Measurements from ENCODE around the gene SRXN1.

The SRXN1 gene

DNA sequence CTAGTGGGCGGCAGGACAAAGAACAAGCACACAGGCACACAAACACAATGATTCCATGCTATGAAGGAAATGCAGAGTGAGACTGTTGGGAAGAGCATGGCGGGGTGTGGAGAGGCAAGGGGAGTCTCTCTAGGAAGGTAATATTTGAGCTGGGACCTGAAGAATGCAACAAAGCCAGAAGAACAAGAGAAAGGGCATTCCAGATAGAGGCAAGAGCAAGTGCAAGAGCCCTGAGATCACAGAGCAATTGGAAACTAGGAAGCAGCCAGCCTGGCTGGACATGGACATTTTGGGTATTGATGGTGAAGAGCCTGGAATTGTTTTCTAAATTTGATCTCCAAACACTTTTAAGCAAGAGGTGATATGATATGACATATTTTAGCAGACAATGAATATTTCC lies 15.4 kb downstream of the SRXN1 start:
- DNase-seq (ENCODE audit: insufficient read length, low spot score), result no peak
- FAIRE-seq, result no peak

DNA sequence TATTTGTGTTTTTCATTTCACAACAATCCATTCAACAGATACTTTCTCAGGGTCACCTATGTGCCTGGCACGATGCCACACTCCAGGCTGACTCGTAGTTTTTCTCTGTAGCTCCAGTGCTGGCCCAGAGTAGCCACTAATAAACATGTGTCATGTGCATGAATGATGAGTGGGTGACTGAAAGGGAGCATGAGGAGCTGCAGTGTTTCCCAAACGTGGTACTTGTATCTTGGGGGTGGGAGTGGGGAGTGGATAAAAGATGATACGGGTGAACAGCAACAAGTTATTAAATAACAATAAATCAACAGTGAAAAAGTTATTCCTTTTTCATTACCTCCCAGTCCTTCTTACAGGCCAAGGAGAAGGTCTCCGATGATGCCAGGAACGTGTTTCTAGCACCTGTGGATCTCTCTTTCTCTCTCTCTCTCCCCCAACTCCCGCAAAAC lies 17.1 kb downstream of the SRXN1 start:
- DNase-seq (ENCODE audit: insufficient read length, low spot score), result no peak

GRCh38 chr20:635028-635892 lies 17.7 kb downstream of the SRXN1 start:
- no peak for FAIRE-seq
- DNase-seq (ENCODE audit: insufficient read length, low spot score), result no peak

More for the DNA sequence above, 17.1 kb downstream of the SRXN1 start:
- no peak for FAIRE-seq

- FAIRE-seq (no peak), DNase-seq (ENCODE audit: insufficient read length, low spot score) (no peak)
These were observed 18.7 kb downstream of the SRXN1 start for GRCh38 chr20:634148-634925.

DNA sequence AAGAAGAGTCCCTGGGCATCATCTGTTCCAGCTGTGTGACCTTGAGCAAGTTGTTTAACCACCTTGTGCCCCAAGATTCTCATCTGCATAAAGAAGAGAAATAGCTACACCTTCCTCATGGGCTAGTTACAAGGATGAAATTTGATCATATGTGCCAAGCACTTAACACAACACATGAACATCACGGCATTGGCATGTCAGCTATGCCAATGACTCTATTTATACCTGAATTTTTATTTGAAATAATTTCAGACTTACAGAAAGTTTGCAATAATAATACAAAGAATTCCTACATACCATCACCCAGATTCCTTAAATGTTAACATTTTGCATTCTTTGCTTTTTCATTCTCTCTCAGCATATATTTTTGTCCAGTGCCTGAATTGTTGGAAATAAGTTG lies 21.9 kb downstream of the SRXN1 start:
- no peak for FAIRE-seq
- no peak for DNase-seq (ENCODE audit: insufficient read length, low spot score)

DNA sequence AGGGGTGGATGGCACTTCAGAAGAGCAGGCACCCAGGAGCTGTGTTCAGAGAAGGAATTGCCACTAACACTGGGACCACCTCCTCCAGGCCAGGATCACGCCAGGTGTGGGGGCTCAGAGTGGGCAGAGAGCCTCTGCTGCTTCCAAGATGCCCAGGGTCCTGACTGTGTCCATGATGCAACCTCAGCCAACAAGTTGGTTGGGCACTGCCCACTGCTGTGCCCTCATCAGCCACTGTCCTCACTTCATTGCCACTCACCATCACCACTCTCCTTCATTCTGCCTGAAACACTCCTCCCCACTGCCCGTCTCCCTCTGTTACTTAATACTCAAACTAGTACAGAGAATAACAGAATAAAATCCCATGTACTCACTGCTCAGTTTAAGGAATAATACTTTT lies 26.4 kb downstream of the SRXN1 start:
- FAIRE-seq (no peak), DNase-seq (ENCODE audit: insufficient read length, low spot score) (no peak)

DNA sequence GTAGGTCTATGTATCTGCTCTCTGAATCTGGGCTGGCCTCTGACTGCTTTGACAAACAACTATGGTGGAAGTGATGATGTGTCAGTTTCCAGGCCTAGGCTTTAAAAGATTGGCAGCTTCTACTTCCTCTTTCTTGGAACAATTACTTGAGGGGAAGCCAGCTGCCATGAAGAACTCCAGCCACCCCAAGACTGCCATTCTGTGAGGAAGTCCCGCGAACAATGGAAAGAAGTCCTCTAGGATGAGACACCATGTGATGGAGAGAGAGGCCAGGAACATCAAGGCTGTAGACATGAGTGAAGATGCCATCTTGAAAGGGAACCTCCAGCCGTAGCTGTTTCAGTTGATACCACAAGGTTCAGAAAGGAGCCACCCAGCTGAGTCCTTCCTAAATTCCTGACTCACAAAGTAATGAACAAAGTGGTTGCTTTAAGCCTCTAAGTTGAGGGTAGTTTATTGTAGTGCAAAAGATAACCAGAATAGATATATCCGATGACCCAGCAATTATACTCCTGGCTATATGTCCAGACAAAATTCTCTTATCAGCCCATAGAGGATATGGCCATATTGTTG lies 27.6 kb downstream of the SRXN1 start:
- no peak for DNase-seq (ENCODE audit: insufficient read length, low spot score)
- no peak for FAIRE-seq

GRCh38 chr20:623704-624103 lies 29.3 kb downstream of the SRXN1 start:
- FAIRE-seq, result no peak
- no peak for DNase-seq (ENCODE audit: insufficient read length, low spot score)

DNA sequence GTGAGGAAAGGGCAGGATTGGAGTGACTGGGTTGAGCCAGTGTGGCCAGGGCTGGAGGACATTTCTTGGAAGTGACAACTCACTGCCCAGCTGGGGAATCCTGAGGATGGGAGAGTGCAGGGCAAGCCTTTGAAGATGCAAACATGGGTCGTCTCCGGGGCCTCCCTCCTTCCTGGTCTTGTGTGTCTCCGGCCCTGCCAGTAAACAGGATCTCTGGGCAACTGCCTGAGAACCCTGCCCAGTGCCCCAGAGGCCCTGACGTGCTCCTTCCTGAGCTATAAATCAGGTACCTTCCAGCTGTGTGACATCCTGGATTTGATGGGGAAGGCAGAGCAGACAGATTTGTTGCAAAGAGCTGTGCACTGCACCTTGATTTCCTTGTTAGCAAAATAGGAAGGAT lies 30.0 kb downstream of the SRXN1 start:
- DNase-seq (ENCODE audit: insufficient read length, low spot score) (no peak), FAIRE-seq (no peak)

GRCh38 chr20:622161-622560 lies 30.8 kb downstream of the SRXN1 start:
- FAIRE-seq (no peak), DNase-seq (ENCODE audit: insufficient read length, low spot score) (no peak)

DNA sequence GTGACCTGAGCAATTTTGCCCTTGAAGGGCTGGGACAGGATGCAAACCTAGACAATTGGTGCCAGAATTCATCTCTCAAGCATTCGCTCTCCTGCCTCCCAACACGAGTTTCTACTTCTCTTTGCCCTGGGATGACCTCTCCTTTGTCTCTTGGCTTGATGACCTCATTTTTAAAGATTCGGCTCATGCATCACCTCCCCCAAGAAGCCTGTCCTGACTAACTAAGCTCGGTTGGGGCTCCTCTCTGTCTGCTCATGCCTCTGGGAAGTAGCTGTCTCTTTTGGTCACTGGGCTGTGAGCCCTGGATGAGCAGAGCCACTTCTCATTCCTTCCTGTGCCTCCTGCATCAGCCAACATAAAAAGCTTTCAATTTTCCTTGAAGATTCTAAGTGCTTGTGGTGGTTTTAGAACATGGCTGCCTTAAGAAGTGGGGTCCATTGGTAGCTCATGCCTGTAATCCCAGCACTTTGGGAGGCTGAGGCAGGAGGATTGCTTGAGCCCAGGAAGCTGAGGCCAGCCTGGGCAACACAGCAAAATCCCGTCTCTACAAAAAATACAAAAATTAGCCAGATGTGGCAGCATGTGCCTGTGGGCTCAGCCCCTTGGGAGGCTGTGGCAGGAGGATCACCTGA lies 31.8 kb downstream of the SRXN1 start:
- DNase-seq (ENCODE audit: insufficient read length, low spot score) (no peak), FAIRE-seq (no peak)

DNA sequence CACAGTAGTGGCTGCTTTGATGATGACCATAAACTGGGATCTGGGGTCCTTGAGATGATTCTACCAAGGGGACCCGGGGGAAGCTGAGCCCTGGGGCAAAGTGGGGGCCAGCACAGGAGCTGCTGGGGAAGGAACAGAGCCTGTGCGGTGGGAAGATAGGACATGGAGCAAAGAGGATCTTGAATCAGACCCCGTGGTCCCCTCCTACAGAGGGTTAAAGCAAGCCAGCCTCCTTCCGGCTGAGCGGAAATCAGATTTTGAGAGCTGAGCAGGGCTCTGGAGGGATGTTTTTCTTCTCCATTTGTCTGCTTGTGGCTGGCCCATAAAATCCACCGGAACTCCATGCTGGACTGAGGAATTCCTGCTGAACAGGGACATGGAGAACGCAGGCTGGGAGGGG lies 32.8 kb downstream of the SRXN1 start:
- DNase-seq (ENCODE audit: insufficient read length, low spot score), result no peak
- no peak for FAIRE-seq

GRCh38 chr20:618980-619379 lies 34.0 kb downstream of the SRXN1 start:
- DNase-seq (ENCODE audit: insufficient read length, low spot score) (no peak), FAIRE-seq (no peak)

GRCh38 chr20:617934-618690 lies 34.9 kb downstream of the SRXN1 start:
- DNase-seq (ENCODE audit: insufficient read length, low spot score) (no peak), FAIRE-seq (no peak)

DNA sequence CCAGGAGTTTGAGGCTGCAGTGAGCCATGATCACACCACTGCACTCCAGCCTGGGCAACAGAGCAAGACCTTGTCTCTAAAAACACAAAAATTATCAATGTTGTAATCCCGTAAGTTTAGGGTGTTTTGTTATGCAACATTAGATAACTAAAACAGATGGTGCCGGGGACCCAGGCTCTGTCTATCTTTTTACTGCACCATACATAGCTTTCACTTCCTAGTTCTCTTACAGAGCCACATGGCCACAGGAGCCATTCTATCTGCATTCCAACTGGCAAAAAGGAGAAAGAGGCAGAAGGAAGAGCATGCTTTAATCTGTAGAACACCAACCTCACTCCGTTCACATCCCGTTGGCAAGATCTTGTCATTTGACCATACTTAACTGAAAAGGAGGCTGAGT lies 37.5 kb downstream of the SRXN1 start:
- no peak for DNase-seq (ENCODE audit: insufficient read length, low spot score)

GRCh38 chr20:611843-612185 lies 41.2 kb downstream of the SRXN1 start:
- no peak for DNase-seq (ENCODE audit: insufficient read length, low spot score)
- FAIRE-seq, result no peak

More for the DNA sequence above, 37.5 kb downstream of the SRXN1 start:
- FAIRE-seq, result no peak

- DNase-seq (ENCODE audit: insufficient read length, low spot score) (no peak), FAIRE-seq (no peak)
These were observed 41.8 kb downstream of the SRXN1 start for GRCh38 chr20:611047-611842.

- no peak for FAIRE-seq
- DNase-seq (ENCODE audit: insufficient read length, low spot score), result no peak
These were observed 42.6 kb downstream of the SRXN1 start, which contains the start of gene TCF15 for GRCh38 chr20:610130-611046. TSS of gene TCF15 (minus strand) at chr20:610309. CDS start at chr20:610237, 72 bp downstream.
